Caki2 (cell line): ENCODE data around the gene ETV6. TPM values are rescaled to one million over a fixed set of nuclear protein-coding genes. Genes with fewer than 3 reads are reported as not detected.
"Not testable (repeated sequence)": the region's sequence is repeated elsewhere in the genome, so short reads cannot be mapped to it uniquely, and the experiment has no call there.

Source experiments
- DNase-seq: peaks from one replicate; pipeline ENCODE4 v3.0.0-alpha.2; 2015; ENCODE audit warnings: low read depth
- in situ Hi-C: cut with HindIII; loops from 2 replicates; pipeline ENCODE4 v1.10.0; 2016; ENCODE audit warnings: low sequenced_read_pairs, low pct_unique_long_range_greater_than_20kb, mixed read lengths
- total RNA-seq: library from RNA; depleted of rRNA; stranded (reverse); fragments of >200 nt; shearing (Covaris generic); gene quantifications from 2 replicates; pipeline ENCODE4 v1.2.3, GENCODE V29; 2014; ENCODE audit warnings: low replicate concordance

ETV6 gene
- total RNA-seq, 1 experiment from 2014 or later, result 14.7 TPM

DNA sequence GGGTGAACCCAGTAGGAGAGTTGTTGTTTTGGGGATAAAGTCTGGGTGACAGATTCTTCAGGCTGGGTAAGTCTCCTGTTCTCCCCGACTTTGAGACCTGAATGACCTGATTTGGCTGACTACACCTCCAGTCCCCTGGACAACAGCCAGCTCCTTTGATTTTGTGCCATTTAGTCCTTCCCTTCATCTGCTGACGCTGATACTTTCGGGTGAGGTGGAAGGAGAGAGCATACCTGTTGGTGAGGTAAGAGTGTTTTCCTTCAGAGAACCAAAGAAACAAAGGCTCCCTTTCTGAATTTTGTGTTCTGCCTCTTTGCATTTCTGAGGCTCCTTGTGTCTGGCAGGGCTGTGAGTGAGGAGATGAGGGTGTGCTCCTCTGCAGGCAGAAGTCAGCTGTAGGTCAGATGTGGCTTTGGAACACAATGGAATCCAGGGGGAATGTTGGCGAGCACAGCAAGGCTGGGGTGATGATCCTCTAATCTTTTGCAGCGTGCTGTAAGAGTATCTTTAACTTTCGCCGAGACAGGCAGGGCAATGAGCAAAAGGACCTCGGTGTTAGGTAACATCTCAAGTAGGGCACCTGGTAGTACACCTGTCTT lies 12.1 kb downstream of the ETV6 start:
- no peak for DNase-seq

GRCh38 chr12:11662369-11662768 lies 12.9 kb downstream of the ETV6 start:
- in situ Hi-C loops, result no loop called here
- no peak for DNase-seq

More for the DNA sequence above, 12.1 kb downstream of the ETV6 start:
- in situ Hi-C loops, result no loop called here

- DNase-seq, result no peak
- in situ Hi-C loops, result no loop called here
These were observed 13.7 kb downstream of the ETV6 start for GRCh38 chr12:11663130-11663529.

DNA sequence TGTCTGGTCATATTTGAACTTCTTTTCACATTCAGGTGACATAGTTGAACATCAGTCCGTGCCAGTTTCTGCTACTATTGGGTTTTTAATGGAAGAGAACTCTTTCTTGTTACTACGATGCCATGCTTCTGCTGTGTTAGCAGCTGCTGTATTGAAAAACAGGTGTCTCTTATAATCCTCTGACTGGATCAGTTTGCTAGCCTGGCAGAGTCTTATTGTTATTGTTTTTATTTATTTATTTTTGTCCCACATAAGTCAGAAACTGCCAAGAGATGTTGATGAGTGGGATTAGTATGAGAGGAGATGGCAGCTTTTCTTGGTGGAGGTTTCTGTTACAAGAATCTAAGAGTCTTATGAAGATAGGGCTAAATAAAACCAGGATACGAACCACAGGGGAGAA lies 14.6 kb downstream of the ETV6 start:
- DNase-seq, result no peak
- in situ Hi-C loops, result no loop called here

DNA sequence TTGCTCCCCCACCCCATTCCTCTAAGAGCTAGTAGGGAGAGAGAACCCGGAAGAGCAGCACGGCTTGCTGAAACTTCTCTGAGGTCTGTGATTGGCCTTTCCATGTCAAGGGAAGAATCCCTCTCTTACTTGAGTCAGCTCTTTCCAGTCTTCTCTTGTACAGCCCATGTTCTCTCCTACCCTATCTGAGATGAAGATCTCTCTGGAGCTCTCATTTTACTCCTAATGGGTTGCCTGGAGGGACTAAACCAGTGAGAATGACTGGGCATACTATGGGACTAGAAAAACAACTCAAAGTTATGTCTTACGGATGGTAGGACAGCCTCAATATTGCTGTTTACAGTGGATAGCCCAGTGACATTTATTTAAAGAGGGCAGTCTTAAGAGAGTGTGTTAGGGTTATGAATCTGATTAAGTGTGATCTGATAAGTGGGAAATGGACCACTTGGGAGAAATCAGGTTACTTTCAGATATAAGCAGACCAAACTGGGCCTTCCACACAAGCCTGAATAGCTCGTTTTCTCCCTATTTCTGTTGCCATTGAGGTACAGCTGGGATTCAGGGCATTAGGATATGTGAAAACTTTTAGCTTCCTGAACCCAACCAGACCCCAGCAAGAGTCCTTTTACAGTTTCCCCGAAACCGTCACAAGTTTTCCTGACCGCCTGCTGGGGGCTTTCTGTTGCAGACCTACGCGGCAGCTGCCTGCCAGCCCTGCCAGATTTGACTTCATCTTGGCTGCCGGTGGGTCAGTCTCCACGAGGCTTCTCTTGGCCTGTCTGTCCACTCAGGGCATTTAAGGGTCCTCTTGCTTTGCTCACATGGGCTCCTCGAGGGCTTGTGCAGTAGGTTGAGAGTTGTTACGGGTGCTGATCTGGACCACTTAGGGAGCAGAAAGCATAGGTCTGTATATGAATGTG lies 16.9 kb downstream of the ETV6 start:
- no peak for DNase-seq
- in situ Hi-C loops, result no loop called here

DNA sequence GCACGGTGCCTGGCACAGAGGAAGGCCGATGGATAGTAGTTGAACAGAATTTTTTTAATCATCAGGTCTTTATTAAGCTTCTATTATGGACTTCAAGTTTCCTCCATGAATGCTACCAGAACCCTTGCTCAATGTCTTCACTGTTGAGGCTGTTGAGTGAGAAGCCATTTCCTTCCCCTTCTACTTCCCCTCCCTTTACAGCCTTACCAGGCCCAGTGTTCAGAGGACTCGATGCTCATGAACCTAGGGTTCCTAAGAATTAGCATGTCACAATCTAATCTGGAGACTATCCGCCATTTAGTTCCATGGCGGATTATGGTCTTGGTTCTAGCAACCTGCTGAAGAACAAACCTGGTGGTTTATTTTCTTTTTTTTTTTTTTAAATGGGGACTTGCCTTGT lies 17.7 kb downstream of the ETV6 start:
- in situ Hi-C loops, result no loop called here
- no peak for DNase-seq

GRCh38 chr12:11668611-11669010 lies 19.1 kb downstream of the ETV6 start:
- DNase-seq, result no peak
- in situ Hi-C loops, result no loop called here

DNA sequence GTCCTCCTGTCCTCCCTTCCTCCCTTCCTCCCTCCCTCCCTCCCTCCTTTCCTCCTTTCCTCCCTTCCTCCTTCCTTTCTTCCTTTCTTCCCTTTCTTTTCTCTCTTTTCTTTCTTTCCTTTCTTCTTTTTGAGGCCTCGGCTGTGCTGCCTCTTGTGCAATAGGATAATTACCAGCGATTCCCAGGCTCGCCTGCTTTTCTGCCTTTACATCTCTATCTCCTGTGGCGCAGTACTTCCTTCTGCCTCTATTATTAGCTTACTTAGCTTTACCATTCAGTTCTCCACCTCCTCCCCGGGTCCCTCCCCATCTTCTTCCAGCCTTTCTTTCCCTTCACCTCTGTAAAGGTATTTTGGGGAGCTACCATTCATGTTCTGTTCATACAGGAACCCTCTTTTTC lies 19.9 kb downstream of the ETV6 start:
- in situ Hi-C loops, result no loop called here
- DNase-seq, result no peak

DNA sequence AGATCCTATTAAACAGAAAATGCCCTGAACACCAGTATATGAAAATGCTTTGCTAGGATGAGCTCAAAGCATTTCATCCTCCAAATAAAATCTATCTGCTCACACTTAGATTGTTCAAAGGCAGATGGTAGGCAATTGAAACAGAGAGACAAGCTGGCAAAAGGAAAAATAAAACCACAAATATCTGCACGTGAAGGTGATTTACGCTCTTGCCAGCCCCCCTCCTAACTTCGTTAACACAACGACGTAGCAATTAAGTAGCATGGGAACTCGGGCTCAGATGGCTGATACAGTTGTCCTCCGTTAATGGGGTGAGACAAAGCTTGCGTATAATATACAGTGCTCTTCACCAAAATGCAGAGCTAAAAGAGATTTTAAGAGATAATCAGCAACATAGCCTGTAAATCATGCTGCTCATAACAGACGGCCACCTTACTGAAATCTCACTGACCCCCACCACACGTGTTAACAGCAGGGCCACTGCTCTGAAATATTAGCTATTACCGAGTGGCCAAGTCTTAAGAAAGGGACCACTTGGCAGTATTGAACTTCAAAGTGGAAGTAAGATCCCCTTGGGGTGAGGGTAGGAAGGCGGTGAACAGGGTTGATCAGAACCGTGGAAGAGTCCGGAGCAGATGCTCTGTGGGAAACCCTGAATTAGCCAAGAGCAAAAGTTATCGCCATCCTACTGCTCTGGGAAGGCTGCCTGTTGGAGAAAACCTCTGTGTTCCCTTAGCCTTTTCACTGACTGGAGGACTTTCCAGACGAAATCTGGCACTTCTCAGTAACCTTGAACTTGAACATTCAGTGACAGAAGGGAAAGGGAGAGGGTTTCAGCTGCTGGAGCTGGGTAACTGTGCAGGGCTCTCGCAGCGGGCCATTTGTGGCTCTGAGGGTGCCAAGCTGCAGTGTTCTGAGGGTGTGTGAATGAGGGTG lies 23.1 kb downstream of the ETV6 start:
- DNase-seq, result no peak
- in situ Hi-C loops, result no loop called here

- DNase-seq, result no peak
These were observed 24.4 kb downstream of the ETV6 start for GRCh38 chr12:11673666-11674461.

GRCh38 chr12:11674894-11675390 lies 25.5 kb downstream of the ETV6 start:
- no peak for DNase-seq
- in situ Hi-C loops, result no loop called here

More at GRCh38 chr12:11673666-11674461, 24.4 kb downstream of the ETV6 start:
- in situ Hi-C loops, result no loop called here

DNA sequence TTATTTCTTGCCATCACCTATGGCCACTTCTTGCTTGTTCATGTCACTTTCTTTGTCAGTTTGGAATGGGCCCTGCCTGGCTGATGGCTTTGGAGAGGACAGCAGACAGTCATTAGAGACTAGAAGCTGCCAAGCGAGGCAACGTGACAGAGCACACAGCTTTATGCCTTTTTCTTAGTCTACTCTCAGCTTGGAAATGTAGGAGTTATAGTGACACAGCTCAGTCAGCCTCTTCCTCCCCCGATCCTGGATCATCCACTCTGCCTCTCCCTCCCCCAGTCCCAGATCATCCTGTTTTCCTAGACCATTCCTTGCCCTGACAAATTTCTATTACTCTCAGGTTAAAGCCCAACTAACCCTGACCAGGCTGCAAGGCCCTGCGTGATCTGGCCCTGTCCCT lies 26.6 kb downstream of the ETV6 start:
- peak; percentile 51 for DNase-seq
- in situ Hi-C loops, result no loop called here

DNA sequence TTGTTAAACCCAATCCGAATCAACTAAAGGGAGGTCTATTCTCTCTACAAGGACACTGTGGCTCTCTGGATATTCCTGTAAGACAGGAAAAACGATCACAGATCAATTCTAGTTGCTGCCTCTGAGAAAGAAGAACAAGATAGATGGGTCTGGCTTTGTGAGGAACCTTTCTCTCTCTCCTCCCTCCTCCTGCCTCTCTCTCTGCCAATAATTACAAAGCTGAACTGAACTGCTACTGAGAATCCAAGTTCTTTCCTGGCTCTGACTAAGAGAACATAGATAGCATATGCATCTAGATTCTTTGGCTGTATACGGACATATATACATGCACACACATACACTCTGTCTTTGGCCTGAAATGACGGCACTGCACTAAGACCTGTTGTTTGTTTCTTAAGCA lies 27.6 kb downstream of the ETV6 start:
- DNase-seq, result no peak

GRCh38 chr12:11677752-11678151 lies 28.3 kb downstream of the ETV6 start:
- in situ Hi-C loops, result no loop called here
- DNase-seq, result no peak

More for the DNA sequence above, 27.6 kb downstream of the ETV6 start:
- in situ Hi-C loops, result no loop called here

DNA sequence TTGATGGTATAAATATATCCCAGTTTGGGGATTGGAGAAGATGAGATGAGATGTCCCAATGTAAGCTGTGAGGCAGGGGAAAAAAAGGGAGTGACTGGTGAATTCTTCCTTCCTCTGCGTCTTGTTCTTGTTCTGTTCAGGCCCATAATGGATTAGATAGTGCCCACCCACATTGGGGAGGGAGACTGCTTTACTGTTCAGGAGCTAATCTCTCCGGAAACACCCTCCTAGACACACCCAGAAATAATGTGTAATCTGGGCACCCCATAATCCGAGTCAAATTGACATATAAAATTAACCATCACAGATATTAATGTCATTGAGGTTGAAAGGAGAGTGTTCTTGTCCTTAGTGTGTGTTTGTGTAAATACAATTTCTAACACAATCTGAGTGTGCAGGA lies 29.3 kb downstream of the ETV6 start:
- in situ Hi-C loops, result no loop called here

DNA sequence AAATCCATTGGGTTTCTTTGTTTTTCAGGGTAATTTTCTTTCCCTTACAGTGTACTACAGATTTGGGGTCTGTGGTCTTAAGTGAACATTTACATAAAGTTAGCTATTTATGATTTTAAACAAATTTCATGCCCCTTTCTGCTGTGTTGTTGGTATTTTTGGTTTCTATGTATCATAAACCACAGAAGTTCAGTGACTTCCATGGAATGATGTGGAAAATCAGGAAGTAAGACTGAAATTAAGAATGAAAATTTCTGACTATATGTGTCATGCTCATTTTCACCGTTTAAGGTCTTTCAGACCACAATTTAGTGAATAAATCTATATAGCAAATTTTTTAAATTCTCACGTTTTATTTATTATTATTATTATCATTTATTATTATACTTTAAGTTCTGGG lies 31.7 kb downstream of the ETV6 start:
- DNase-seq, result no peak
- in situ Hi-C loops, result no loop called here

More for the DNA sequence above, 29.3 kb downstream of the ETV6 start:
- DNase-seq, result no peak

DNA sequence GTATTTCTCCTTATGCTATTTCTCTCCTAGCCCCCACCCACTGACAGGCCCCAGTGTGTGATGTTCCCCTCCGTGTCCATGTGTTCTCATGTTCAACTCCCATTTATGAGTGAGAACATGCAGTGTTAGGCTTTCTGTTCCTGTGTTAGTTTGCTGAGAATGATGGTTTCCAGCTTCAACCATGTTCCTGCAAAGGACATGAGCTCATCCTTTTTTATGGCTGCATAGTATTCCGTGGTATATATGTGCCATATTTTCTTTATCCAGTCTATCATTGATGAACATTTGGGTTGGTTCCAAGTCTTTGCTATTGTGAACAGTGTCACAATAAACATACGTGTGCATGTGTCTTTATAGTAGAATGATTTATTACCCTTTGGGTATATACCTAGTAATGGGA lies 32.2 kb downstream of the ETV6 start:
- DNase-seq, in situ Hi-C loops: not testable (repeated sequence)

- in situ Hi-C loops, result no loop called here
- DNase-seq, result no peak
These were observed 34.9 kb downstream of the ETV6 start for GRCh38 chr12:11684393-11684792.
